ENCODE data around the gene CCDC80. TPM values are rescaled to one million over a fixed set of nuclear protein-coding genes. Genes with fewer than 3 reads are reported as not detected.

The CCDC80 gene
- 100 to 1,000 TPM in 1 of 5 donors, 10 to 100 TPM in 4; 30.1 to 103 (median 68.1) TPM for polyA plus RNA-seq (ENCODE audit: insufficient read depth in 1 of 5, insufficient read length in 5 of 5, low replicate concordance in 1 of 5)
- long read RNA-seq, donor 1, transcript CCDC80-207 (3 exons, 681 nt): major isoform, 18 of 46 reads
- long read RNA-seq, donor 1, partial matches to known transcripts: 27 of 46 reads
- long read RNA-seq, donor 1, other reads (novel, unspliced or antisense): 0 of 46 reads
- long read RNA-seq, donor 2, full-length matches to known transcripts: 22 of 48 reads
- long read RNA-seq, donor 2, partial matches to known transcripts: 26 of 48 reads
- long read RNA-seq, donor 2, other reads (novel, unspliced or antisense): 0 of 48 reads
- long read RNA-seq, donor 3, transcript CCDC80-207 (3 exons, 681 nt): major isoform, 21 of 51 reads
- long read RNA-seq, donor 3, partial matches to known transcripts: 30 of 51 reads
- long read RNA-seq, donor 3, other reads (novel, unspliced or antisense): 0 of 51 reads
- long read RNA-seq, donor 4, transcript CCDC80-207 (3 exons, 681 nt): major isoform, 14 of 30 reads
- long read RNA-seq, donor 4, partial matches to known transcripts: 15 of 30 reads
- long read RNA-seq, donor 4, other reads (novel, unspliced or antisense): 0 of 30 reads
- long read RNA-seq, donor 5, full-length matches to known transcripts: 31 of 89 reads
- long read RNA-seq, donor 5, partial matches to known transcripts: 58 of 89 reads
- long read RNA-seq, donor 5, other reads (novel, unspliced or antisense): 0 of 89 reads
- long read RNA-seq, donor 6, full-length matches to known transcripts: 15 of 32 reads
- long read RNA-seq, donor 6, partial matches to known transcripts: 17 of 32 reads
- long read RNA-seq, donor 6, other reads (novel, unspliced or antisense): 0 of 32 reads
- long read RNA-seq, donor 7, partial matches to known transcripts: 24 of 28 reads
- long read RNA-seq, donor 7, other reads (novel, unspliced or antisense): 0 of 28 reads
- long read RNA-seq, donor 8, full-length matches to known transcripts: 8 of 20 reads
- long read RNA-seq, donor 8, partial matches to known transcripts: 12 of 20 reads
- long read RNA-seq, donor 8, other reads (novel, unspliced or antisense): 0 of 20 reads

GRCh38 chr3:112640930-112641801 lies at the start of gene CCDC80:
Gene CCDC80, minus strand, starts transcription at chr3:112641143. Its CDS starts 1,238 bp downstream, at chr3:112639905.
- DNase-seq: peak; percentile 63 to 73

GRCh38 chr3:112689989-112690388 lies 49.0 kb upstream of the CCDC80 start:
- DNase-seq: no peak

- no peak for DNase-seq
Measured at GRCh38 chr3:112689385-112689784, 48.4 kb upstream of the CCDC80 start.

- no peak for DNase-seq
Measured at GRCh38 chr3:112688819-112689218, 47.9 kb upstream of the CCDC80 start.

- no peak for DNase-seq
Measured at GRCh38 chr3:112688085-112688769, 47.3 kb upstream of the CCDC80 start.

GRCh38 chr3:112687616-112688015 lies 46.7 kb upstream of the CCDC80 start:
- no peak for DNase-seq

GRCh38 chr3:112687211-112687610 lies 46.3 kb upstream of the CCDC80 start:
- DNase-seq: no peak

GRCh38 chr3:112685956-112686799 lies 45.2 kb upstream of the CCDC80 start:
- DNase-seq: no peak

- DNase-seq: no peak
Measured at GRCh38 chr3:112685420-112685819, 44.5 kb upstream of the CCDC80 start.

- DNase-seq: no peak
Measured at GRCh38 chr3:112682361-112682760, 41.4 kb upstream of the CCDC80 start.

- no peak for DNase-seq
Measured at GRCh38 chr3:112681822-112682325, 40.9 kb upstream of the CCDC80 start.

- no peak for DNase-seq
Measured at GRCh38 chr3:112676659-112677234, 35.8 kb upstream of the CCDC80 start.

GRCh38 chr3:112675943-112676535 lies 35.1 kb upstream of the CCDC80 start:
- DNase-seq: no peak

- no peak for DNase-seq
Measured at GRCh38 chr3:112675349-112675748, 34.4 kb upstream of the CCDC80 start.

- DNase-seq: no peak
Measured at GRCh38 chr3:112672716-112673541, 32.0 kb upstream of the CCDC80 start.

GRCh38 chr3:112671930-112672715 lies 31.2 kb upstream of the CCDC80 start:
- no peak for DNase-seq

- DNase-seq: no peak
Measured at GRCh38 chr3:112670824-112671223, 29.9 kb upstream of the CCDC80 start.
